Psoas muscle (tissue), 8 donors: Measurements from ENCODE around the gene MIA3. TPM values are rescaled to one million over a fixed set of nuclear protein-coding genes. Genes with fewer than 3 reads are reported as not detected.

Experiments used
- ATAC-seq, 4 donors: fragments of 200-7000 bp; cut with Tn5 transposase; one replicate each; pipeline ENCODE4 v1.9.1; 2020; ENCODE audit warnings: moderate library complexity in 3 of 4, mild to moderate bottlenecking in 2 of 4
- DNase-seq, 2 donors: peaks; one replicate each; pipeline ENCODE4 v3.0.0-alpha.2; 2020
- H3K27ac ChIP-seq: fragments of 200-600 bp; one replicate; pipeline ENCODE4 v1.8.0; 2022
- H3K27me3 ChIP-seq, 3 donors: fragments of 200-600 bp in 1 of 3; one replicate each; pipeline versions ENCODE4 v1.6.1 to v1.8.0; 2013 to 2022; ENCODE audit warnings: low read length in 2 of 3, mild to moderate bottlenecking in 2 of 3, moderate library complexity in 1 of 3; ENCODE audit not compliant: insufficient read depth in 3 of 3
- H3K36me3 ChIP-seq, 2 donors: fragments of 200-600 bp in 1 of 2; one replicate each; pipeline versions ENCODE4 v1.6.1 to v1.8.0; 2013 to 2022; ENCODE audit warnings: low read depth in 1 of 2, mild to moderate bottlenecking in 1 of 2, moderate library complexity in 1 of 2; ENCODE audit not compliant: insufficient read depth in 1 of 2
- H3K4me1 ChIP-seq: fragments of 200-600 bp; one replicate; pipeline ENCODE4 v1.8.0; 2022
- H3K4me3 ChIP-seq: fragments of 200-600 bp; one replicate; pipeline ENCODE4 v1.8.0; 2022; ENCODE audit warnings: mild to moderate bottlenecking
- H3K9me3 ChIP-seq: fragments of 200-600 bp; one replicate; pipeline ENCODE4 v1.8.0; 2022
- CTCF ChIP-seq: fragments of 200-600 bp; IDR thresholded peaks from one replicate; pipeline ENCODE4 v1.8.0; 2022; ENCODE audit warnings: antibody characterized with exemption
- WGBS, 3 donors: extraction: QIAGEN DNeasy Blood & Tissue Kit; methylation state at CpG; one replicate each; pipeline versions ENCODE4 v1.1.6 to v1.1.7; 2013; 5-methylcytosine and 5-hydroxymethylcytosine counted together
- intact Hi-C, 2 donors: fragments of 100-400 bp; cut with DNase I; formaldehyde crosslinking; loops; one replicate each; pipeline versions ENCODE4 v1.11.0 to v1.14.2; 2022
- polyA plus RNA-seq, 3 donors: library from polyadenylated mRNA; stranded (reverse); fragments of 200-250 nt; gene quantifications; one replicate each; pipeline ENCODE4 v1.2.3, GENCODE V29; 2013
- total RNA-seq, 4 donors: library from RNA; stranded (reverse); fragmentation: NEBNext Ultra II Directional in 2 of 4; extraction: Animal tissue kit (Norgen Biotek cat#: 25700) in 2 of 4; gene quantifications; one replicate each; pipeline versions ENCODE4 v1.2.1 to v1.2.4, GENCODE V29; 2021 to 2023
- donor health status: healthy with polysubstance abuse.
- donor health status: DM: no; HTN: no; CAD: no; lungs with moderate emphysema.
- donor health status: Bipolar disorder and iron deficiency.
- donor health status: healthy.
- donor health status: DM: yes; HTN: yes; CAD: no.
- donor health status: DM: no; HTN: no; CAD: no.
- donor health status: DM: no; HTN: no; CAD: no.
- donor health status: DM: yes; HTN: yes; CAD: no.

MIA3 gene
- total and polyA plus RNA-seq, 7 donors, result 23.3 to 62.4 (median 45.1) TPM

- intact Hi-C loops, result no loop called here
- Histone ChIP-seq H3K27ac (no peak overlapping the region), H3K36me3 (peaks cover 5 to 76% of the 10 kb centered on the region in 2 donors), H3K4me3 (no peak overlapping the region), H3K27me3 (no peaks in the 10 kb centered on the region), H3K4me1 (peaks cover 8% of the 10 kb centered on the region), H3K9me3 (no peaks in the 10 kb centered on the region)
- ATAC-seq (no peak), DNase-seq (no peak)
- TF ChIP-seq CTCF, result no peak
These were observed 5.6 kb downstream of the MIA3 start for GRCh38 chr1:222623458-222623857.

- H3K27me3 ChIP-seq, result no peaks in the 10 kb centered on the region
- DNase-seq, result no peak
- peaks cover 10 to 83% of the 10 kb centered on the region in 2 donors for H3K36me3 ChIP-seq
- H3K4me3 ChIP-seq, result no peak overlapping the region
- no peak overlapping the region for H3K27ac ChIP-seq
- WGBS, 3 donors, result 94 to 96% (median 96%) methylated on average over 7 of the region's 7 CpGs
- peaks cover 4% of the 10 kb centered on the region for H3K4me1 ChIP-seq
- H3K9me3 ChIP-seq, result no peaks in the 10 kb centered on the region
- no peak for TF ChIP-seq CTCF
- intact Hi-C loops, result no loop called here
- no peak for ATAC-seq
These were observed 6.3 kb downstream of the MIA3 start for GRCh38 chr1:222624214-222624613.

GRCh38 chr1:222627232-222627631, 9.3 kb downstream of the MIA3 start:
- 73 to 81% (median 77%) methylated on average over 6 of the region's 6 CpGs for WGBS, 3 donors
- DNase-seq, result peak in 1 of 2 donors; percentile 31
- H3K4me1 ChIP-seq, result no peaks in the 10 kb centered on the region
- peak in 1 of 4 donors; percentile 40 for ATAC-seq
- H3K27ac ChIP-seq, result no peak overlapping the region
- H3K9me3 ChIP-seq, result no peaks in the 10 kb centered on the region
- peaks cover 10 to 99% of the 10 kb centered on the region in 2 donors for H3K36me3 ChIP-seq
- intact Hi-C loops, result no loop called here
- no peak overlapping the region for H3K4me3 ChIP-seq
- no peaks in the 10 kb centered on the region for H3K27me3 ChIP-seq
- TF ChIP-seq CTCF, result no peak

- no peak overlapping the region for H3K27ac ChIP-seq
- H3K4me3 ChIP-seq, result no peak overlapping the region
- no peaks in the 10 kb centered on the region for H3K27me3 ChIP-seq
- TF ChIP-seq CTCF, result no peak
- no peaks in the 10 kb centered on the region for H3K9me3 ChIP-seq
- intact Hi-C loops, result loop anchor here in 1 of 2 donors (5.0 kb wide), 1 partner anchor 163 kb away; no protein-coding TSS in a partner anchor
- peaks cover 10 to 96% of the 10 kb centered on the region in 2 donors for H3K36me3 ChIP-seq
- ATAC-seq (no peak), DNase-seq (no peak)
- H3K4me1 ChIP-seq, result no peaks in the 10 kb centered on the region
- 91 to 95% (median 93%) methylated on average over 7 of the region's 7 CpGs for WGBS, 3 donors
These were observed 12.1 kb downstream of the MIA3 start for GRCh38 chr1:222629921-222630535.
